Left ventricle myocardium inferior (tissue), 1 donor: ENCODE measurements around the gene PDIA3. TPM values are rescaled to one million over a fixed set of nuclear protein-coding genes. Genes with fewer than 3 reads are reported as not detected.
"Not testable (repeated sequence)": the region's sequence is repeated elsewhere in the genome, so short reads cannot be mapped to it uniquely, and the experiment has no call there.

ENCODE experiments used
- DNase-seq: peaks from one replicate; pipeline ENCODE4 v3.0.0-alpha.2; 2020
- H3K27ac ChIP-seq: fragments of 200-600 bp; replicated peaks from 2 replicates; pipeline ENCODE4 v1.8.0; 2021
- H3K27me3 ChIP-seq: fragments of 200-600 bp; 2 replicates; pipeline ENCODE4 v1.8.0; 2021; ENCODE audit warnings: low read depth
- H3K36me3 ChIP-seq: fragments of 200-600 bp; 2 replicates; pipeline ENCODE4 v1.8.0; 2021
- H3K4me1 ChIP-seq: fragments of 200-600 bp; 2 replicates; pipeline ENCODE4 v1.8.0; 2021
- H3K4me3 ChIP-seq: fragments of 200-600 bp; 2 replicates; pipeline ENCODE4 v1.8.0; 2021; ENCODE audit warnings: mild to moderate bottlenecking, moderate library complexity
- H3K9me3 ChIP-seq: fragments of 200-600 bp; replicated peaks from 2 replicates; pipeline ENCODE4 v1.8.0; 2021
- intact Hi-C: fragments of 100-400 bp; cut with micrococcal nuclease; formaldehyde crosslinking; loops from one replicate; pipeline ENCODE4 v1.11.0; 2022
- microRNA-seq: library from miRNA; unstranded; fragments of <30 nt; microRNA quantifications from one replicate; pipeline ENCODE4 v1.2.0, GENCODE V29; 2020
- total RNA-seq: library from RNA; stranded (reverse); fragmentation: NEBNext Ultra II Directional; extraction: Animal tissue kit (Norgen Biotek cat#: 25700); gene quantifications from one replicate; pipeline ENCODE4 v1.2.1, GENCODE V29; 2021
- TF ChIP-seq, protein P1 (sequence below): fragments of 200-600 bp; IDR thresholded peaks from 2 replicates; pipeline ENCODE4 v1.8.0; 2021; ENCODE audit warnings: antibody characterized with exemption, mild to moderate bottlenecking, borderline replicate concordance
- donor health status: DM: no; HTN: yes; CAD: no; lungs with severe emphysema.

Gene PDIA3
- total RNA-seq, 1 donor from 2014 or later, result 154 TPM

- Histone ChIP-seq H3K27me3 (no peaks in the 10 kb centered on the region), H3K4me1 (peaks cover 64% of the 10 kb centered on the region), H3K27ac (peak within 1 kb of the TSS; percentile 88), H3K36me3 (peaks cover 71% of the 10 kb centered on the region), H3K4me3 (peak within 1 kb of the TSS; percentile 94), H3K9me3 (no peaks in the 10 kb centered on the region)
- DNase-seq, result peak; percentile 95
- intact Hi-C loops, result no loop called here
- TF ChIP-seq, protein P1, sequence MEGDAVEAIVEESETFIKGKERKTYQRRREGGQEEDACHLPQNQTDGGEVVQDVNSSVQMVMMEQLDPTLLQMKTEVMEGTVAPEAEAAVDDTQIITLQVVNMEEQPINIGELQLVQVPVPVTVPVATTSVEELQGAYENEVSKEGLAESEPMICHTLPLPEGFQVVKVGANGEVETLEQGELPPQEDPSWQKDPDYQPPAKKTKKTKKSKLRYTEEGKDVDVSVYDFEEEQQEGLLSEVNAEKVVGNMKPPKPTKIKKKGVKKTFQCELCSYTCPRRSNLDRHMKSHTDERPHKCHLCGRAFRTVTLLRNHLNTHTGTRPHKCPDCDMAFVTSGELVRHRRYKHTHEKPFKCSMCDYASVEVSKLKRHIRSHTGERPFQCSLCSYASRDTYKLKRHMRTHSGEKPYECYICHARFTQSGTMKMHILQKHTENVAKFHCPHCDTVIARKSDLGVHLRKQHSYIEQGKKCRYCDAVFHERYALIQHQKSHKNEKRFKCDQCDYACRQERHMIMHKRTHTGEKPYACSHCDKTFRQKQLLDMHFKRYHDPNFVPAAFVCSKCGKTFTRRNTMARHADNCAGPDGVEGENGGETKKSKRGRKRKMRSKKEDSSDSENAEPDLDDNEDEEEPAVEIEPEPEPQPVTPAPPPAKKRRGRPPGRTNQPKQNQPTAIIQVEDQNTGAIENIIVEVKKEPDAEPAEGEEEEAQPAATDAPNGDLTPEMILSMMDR, result no peak
Measured at GRCh38 chr15:43800286-43801141, 54.3 kb downstream of the PDIA3 start, which contains the start of gene HYPK. TSS of gene HYPK (plus strand) at chr15:43800599. CDS start at chr15:43800623, 24 bp downstream.

GRCh38 chr15:43802676-43803075 is 56.4 kb downstream of the PDIA3 start:
- DNase-seq, H3K27ac ChIP-seq, H3K27me3 ChIP-seq, intact Hi-C loops, H3K9me3 ChIP-seq, H3K4me3 ChIP-seq: not testable (repeated sequence)
- Histone ChIP-seq H3K4me1 (peaks cover 42% of the 10 kb centered on the region), H3K36me3 (peaks cover 77% of the 10 kb centered on the region)

GRCh38 chr15:43808435-43808950 is 62.3 kb downstream of the PDIA3 start:
- no peak overlapping the region for H3K4me3 ChIP-seq
- peaks cover 99% of the 10 kb centered on the region for H3K36me3 ChIP-seq
- no peaks in the 10 kb centered on the region for H3K9me3 ChIP-seq
- no peak for DNase-seq
- intact Hi-C loops, result no loop called here
- no peaks in the 10 kb centered on the region for H3K27me3 ChIP-seq
- no peaks in the 10 kb centered on the region for H3K4me1 ChIP-seq
- TF ChIP-seq, protein P1, result no peak
- H3K27ac ChIP-seq, result no peak overlapping the region

DNA sequence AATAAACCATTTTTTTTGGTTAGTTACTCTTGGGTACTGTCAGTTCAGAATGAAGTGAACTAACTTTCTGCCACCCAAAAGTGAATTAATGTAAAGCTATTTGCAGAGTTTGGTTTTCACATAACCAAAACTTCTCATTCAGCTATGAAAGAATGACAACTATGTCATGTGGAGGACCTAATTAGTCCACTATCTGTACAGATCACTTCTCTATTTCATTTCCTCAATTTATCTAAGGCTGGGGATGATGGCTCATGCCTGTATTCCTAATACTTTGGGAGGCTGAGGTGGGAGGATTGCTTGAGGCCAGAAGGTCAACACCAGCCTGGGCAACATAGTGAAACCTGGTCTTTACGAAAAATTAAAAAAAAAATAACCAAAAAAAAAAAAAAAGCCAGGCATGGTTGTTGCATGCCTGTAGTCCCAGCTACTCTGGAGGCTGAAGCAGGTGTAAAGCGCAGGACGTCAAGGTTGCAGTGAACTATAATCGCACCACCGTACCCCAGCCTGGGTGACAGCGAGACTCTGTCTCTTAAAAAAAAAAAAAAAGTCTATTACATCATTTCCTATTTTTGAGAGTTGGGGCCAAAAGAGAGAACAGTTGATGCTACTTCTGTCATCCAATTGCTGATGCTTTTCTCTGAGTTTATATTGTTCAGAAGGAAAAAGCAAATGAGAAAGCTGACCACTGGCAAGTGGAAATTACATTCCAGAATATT is 62.9 kb downstream of the PDIA3 start:
- Histone ChIP-seq H3K4me3 (no peak overlapping the region), H3K27me3 (no peaks in the 10 kb centered on the region), H3K4me1 (no peaks in the 10 kb centered on the region), H3K36me3 (peaks cover 99% of the 10 kb centered on the region), H3K27ac (no peak overlapping the region), H3K9me3 (no peaks in the 10 kb centered on the region)
- no peak for DNase-seq
- TF ChIP-seq, protein P1, result no peak
- intact Hi-C loops, result no loop called here

GRCh38 chr15:43815064-43815463 is 68.8 kb downstream of the PDIA3 start:
- intact Hi-C loops, H3K27me3 ChIP-seq: not testable (repeated sequence)
- peaks cover 74% of the 10 kb centered on the region for H3K36me3 ChIP-seq

GRCh38 chr15:43821505-43821904 is 75.3 kb downstream of the PDIA3 start:
- no peaks in the 10 kb centered on the region for H3K27me3 ChIP-seq
- TF ChIP-seq, protein P1, result no peak
- no peak for DNase-seq
- no peak overlapping the region for H3K27ac ChIP-seq
- no peaks in the 10 kb centered on the region for H3K9me3 ChIP-seq
- H3K36me3 ChIP-seq, result peaks cover 11% of the 10 kb centered on the region
- intact Hi-C loops, result no loop called here
- no peak overlapping the region for H3K4me3 ChIP-seq
- H3K4me1 ChIP-seq, result peaks cover 50% of the 10 kb centered on the region

More at GRCh38 chr15:43815064-43815463, 68.8 kb downstream of the PDIA3 start:
- H3K27ac ChIP-seq, H3K4me1 ChIP-seq, H3K9me3 ChIP-seq, DNase-seq, H3K4me3 ChIP-seq: not testable (repeated sequence)

Small RNAs within 50 kb of the gene (microRNA-seq; reads per million reads assigned to microRNA genes)
- not detected for gene MIR1282

Other genes starting within 250 kb of the PDIA3 start
- 56.0 TPM for gene MAP1A, start 228.8 kb upstream of the PDIA3 start, total RNA-seq
- 12.8 TPM for gene PPIP5K1, start 156.2 kb upstream of the PDIA3 start, total RNA-seq
- not detected for gene CKMT1B, start 152.4 kb upstream of the PDIA3 start, total RNA-seq
- not detected for gene STRC, start 127.6 kb upstream of the PDIA3 start, total RNA-seq
- gene CATSPER2, start 97.6 kb upstream of the PDIA3 start, total RNA-seq, result 1.2 TPM
- gene CKMT1A, start 52.6 kb upstream of the PDIA3 start, total RNA-seq, result not detected
- 0.82 TPM for gene ELL3, start 30.5 kb downstream of the PDIA3 start, total RNA-seq
- 900 TPM for gene SERF2, start 45.9 kb downstream of the PDIA3 start, total RNA-seq
- 0.44 TPM for gene SERINC4, start 53.8 kb downstream of the PDIA3 start, total RNA-seq
- gene HYPK, start 54.2 kb downstream of the PDIA3 start, total RNA-seq, result 17.9 TPM
- 20.4 TPM for gene MFAP1, start 78.3 kb downstream of the PDIA3 start, total RNA-seq
- 1.8 TPM for gene WDR76, start 80.6 kb downstream of the PDIA3 start, total RNA-seq